ENCODE data around the gene BOLA1.
A peak's percentile ranks its signal among the peaks of the same experiment; 100 is the strongest.
"Not testable (repeated sequence)": the region's sequence is repeated elsewhere in the genome, so short reads cannot be mapped to it uniquely, and the experiment has no call there.

Gene BOLA1

GRCh38 chr1:149886396-149887195 lies 12.8 kb upstream of the BOLA1 start:
- Histone ChIP-seq H3F3A (ENCODE audit: low read depth) (peaks cover 21% of the 10 kb centered on the region), H3K9me2 (replicated peaks; ENCODE audit: low read depth, low read length) (no peaks in the 10 kb centered on the region), H3K9ac (ENCODE audit: low read depth, low read length, poor library complexity, severe bottlenecking) (peak overlapping the region; percentile 97), H3K27me3 (ENCODE audit: insufficient read depth, low read length, poor library complexity, severe bottlenecking) (no peaks in the 10 kb centered on the region), H2AFZ (ENCODE audit: low read length) (no peak overlapping the region), H3K4me2 (ENCODE audit: low read depth, low read length, poor library complexity, severe bottlenecking) (peak overlapping the region; percentile 93), H3K36me3 (ENCODE audit: insufficient read depth, low read length) (no peaks in the 10 kb centered on the region), H3K4me1 (ENCODE audit: insufficient read depth, low read length, poor library complexity, severe bottlenecking) (peaks cover 24% of the 10 kb centered on the region), H4K20me1 (ENCODE audit: insufficient read depth, low read length, poor library complexity, severe bottlenecking) (no peaks in the 10 kb centered on the region), H3K79me2 (ENCODE audit: insufficient read depth, low read length) (peaks cover 16% of the 10 kb centered on the region), H3K4me3 (ENCODE audit: low read length, poor library complexity, severe bottlenecking) (peak overlapping the region; percentile 79), H3K9me3 (ENCODE audit: insufficient read depth, low read depth, low read length) (no peaks in the 10 kb centered on the region)
- TF ChIP-seq CTCF (conservative IDR thresholded peaks at IDR 0.05; ENCODE audit: low read length) = no peak
- no peak for TF ChIP-seq EZH2phosphoT487 (IDR thresholded peaks at IDR 0.05; ENCODE audit: borderline replicate concordance)

GRCh38 chr1:149887196-149887455 lies 12.2 kb upstream of the BOLA1 start:
- H3K4me3 ChIP-seq (ENCODE audit: low read length, poor library complexity, severe bottlenecking) = peak overlapping the region; percentile 79
- not testable (repeated sequence) for H3K36me3 ChIP-seq (ENCODE audit: insufficient read depth, low read length); H3K27me3 ChIP-seq (ENCODE audit: insufficient read depth, low read length, poor library complexity, severe bottlenecking); H2AFZ ChIP-seq (ENCODE audit: low read length); H3K9me3 ChIP-seq (ENCODE audit: insufficient read depth, low read depth, low read length); H3K9me2 ChIP-seq (replicated peaks; ENCODE audit: low read depth, low read length); H4K20me1 ChIP-seq (ENCODE audit: insufficient read depth, low read length, poor library complexity, severe bottlenecking)
- peak overlapping the region; percentile 97 for H3K9ac ChIP-seq (ENCODE audit: low read depth, low read length, poor library complexity, severe bottlenecking)
- H3K4me2 ChIP-seq (ENCODE audit: low read depth, low read length, poor library complexity, severe bottlenecking) = peak overlapping the region; percentile 87
- H3K4me1 ChIP-seq (ENCODE audit: insufficient read depth, low read length, poor library complexity, severe bottlenecking) = peaks cover 24% of the 10 kb centered on the region
- peaks cover 21% of the 10 kb centered on the region for H3F3A ChIP-seq (ENCODE audit: low read depth)
- H3K79me2 ChIP-seq (ENCODE audit: insufficient read depth, low read length) = peaks cover 16% of the 10 kb centered on the region

GRCh38 chr1:149887456-149888246 lies 11.7 kb upstream of the BOLA1 start:
- H3K4me1 ChIP-seq (ENCODE audit: insufficient read depth, low read length, poor library complexity, severe bottlenecking) = peaks cover 24% of the 10 kb centered on the region
- H3K9ac ChIP-seq (ENCODE audit: low read depth, low read length, poor library complexity, severe bottlenecking) = peak overlapping the region; percentile 97
- H3K4me3 ChIP-seq (ENCODE audit: low read length, poor library complexity, severe bottlenecking) = peak overlapping the region; percentile 79
- TF ChIP-seq EZH2phosphoT487 (IDR thresholded peaks at IDR 0.05; ENCODE audit: borderline replicate concordance) (no peak), CTCF (conservative IDR thresholded peaks at IDR 0.05; ENCODE audit: low read length) (no peak)
- H4K20me1 ChIP-seq (ENCODE audit: insufficient read depth, low read length, poor library complexity, severe bottlenecking) = no peaks in the 10 kb centered on the region
- no peaks in the 10 kb centered on the region for H3K27me3 ChIP-seq (ENCODE audit: insufficient read depth, low read length, poor library complexity, severe bottlenecking)
- H3K79me2 ChIP-seq (ENCODE audit: insufficient read depth, low read length) = peaks cover 16% of the 10 kb centered on the region
- peak overlapping the region; percentile 87 for H3K4me2 ChIP-seq (ENCODE audit: low read depth, low read length, poor library complexity, severe bottlenecking)
- H3K36me3 ChIP-seq (ENCODE audit: insufficient read depth, low read length) = no peaks in the 10 kb centered on the region
- no peaks in the 10 kb centered on the region for H3K9me3 ChIP-seq (ENCODE audit: insufficient read depth, low read depth, low read length)
- H3F3A ChIP-seq (ENCODE audit: low read depth) = peaks cover 21% of the 10 kb centered on the region
- no peaks in the 10 kb centered on the region for H3K9me2 ChIP-seq (replicated peaks; ENCODE audit: low read depth, low read length)
- H2AFZ ChIP-seq (ENCODE audit: low read length) = no peak overlapping the region
